Sigmoid colon (tissue), 7 donors: ENCODE measurements around the gene SDR42E2. TPM values are rescaled to one million over a fixed set of nuclear protein-coding genes. Genes with fewer than 3 reads are reported as not detected.
"Not testable (repeated sequence)": the region's sequence is repeated elsewhere in the genome, so short reads cannot be mapped to it uniquely, and the experiment has no call there.

Experiments used
- DNase-seq: peaks from one replicate; pipeline ENCODE4 v3.0.0-alpha.2; 2019
- H3K27ac ChIP-seq, 4 donors: fragments of 200-600 bp; sonication (generic); one replicate each; pipeline ENCODE4 v1.5.1; 2016 to 2019; ENCODE audit warnings: mild to moderate bottlenecking in 1 of 4
- H3K27me3 ChIP-seq, 3 donors: fragments of 200-600 bp; sonication (generic); one replicate each; pipeline ENCODE4 v1.5.1; 2019; ENCODE audit warnings: mild to moderate bottlenecking in 1 of 3
- H3K36me3 ChIP-seq, 4 donors: fragments of 200-600 bp; sonication (generic); one replicate each; pipeline ENCODE4 v1.5.1; 2016 to 2019
- H3K4me1 ChIP-seq, 4 donors: fragments of 200-600 bp; sonication (generic); one replicate each; pipeline ENCODE4 v1.5.1; 2017 to 2019
- H3K4me3 ChIP-seq, 4 donors: fragments of 200-600 bp; sonication (generic); one replicate each; pipeline ENCODE4 v1.5.1; 2017 to 2019; ENCODE audit warnings: mild to moderate bottlenecking in 2 of 4, moderate library complexity in 1 of 4
- H3K9me3 ChIP-seq, 4 donors: fragments of 200-600 bp in 3 of 4; sonication (generic) in 3 of 4; one replicate each; pipeline versions ENCODE4 v1.5.1 to v1.6.1; 2013 to 2019
- EP300 ChIP-seq, 4 donors: sonication (generic); formaldehyde crosslinking; IDR thresholded peaks; one replicate each; pipeline ENCODE4 v1.6.1; 2017; ENCODE audit warnings: antibody characterized with exemption in 4 of 4
- POLR2A ChIP-seq, 2 donors: fragments of 450-650 bp; IDR thresholded peaks; one replicate each; pipeline ENCODE4 v1.6.1; 2016; ENCODE audit warnings: antibody characterized with exemption in 2 of 2, mild to moderate bottlenecking in 2 of 2, moderate library complexity in 2 of 2
- POLR2AphosphoS5 ChIP-seq, 4 donors: sonication (generic); formaldehyde crosslinking; IDR thresholded peaks; one replicate each; pipeline ENCODE4 v1.6.1; 2017; ENCODE audit warnings: antibody characterized with exemption in 4 of 4
- WGBS, 2 donors: extraction: QIAGEN DNeasy Blood & Tissue Kit; methylation state at CpG; one replicate each; pipeline ENCODE4 v1.1.7; 2013; 5-methylcytosine and 5-hydroxymethylcytosine counted together
- intact Hi-C: fragments of 100-400 bp; cut with DNase I; formaldehyde crosslinking; loops from one replicate; pipeline ENCODE4 v1.15.1; 2023
- polyA plus RNA-seq, 3 donors: library from polyadenylated mRNA; stranded (reverse); fragments of 200-250 nt; gene quantifications; one replicate each; pipeline ENCODE4 v1.2.3, GENCODE V29; 2013
- total RNA-seq, 4 donors: library from RNA; depleted of rRNA; stranded (reverse); fragments of >200 nt; gene quantifications; one replicate each; pipeline ENCODE4 v1.1.0, GENCODE V29; 2016
- TF ChIP-seq, protein P1 (sequence below), 4 experiments: fragments of 450-650 bp in 3 of 4; fragments of 200-600 bp in 1 of 4; IDR thresholded peaks; one replicate each; pipeline ENCODE4 v1.5.1; 2016 to 2019; ENCODE audit warnings: antibody characterized with exemption in 4 of 4, mild to moderate bottlenecking in 3 of 4, moderate library complexity in 2 of 4
- donor health status: healthy with polysubstance abuse.
- donor health status: Bipolar disorder and iron deficiency.
- donor health status: healthy.

Gene SDR42E2
- total and polyA plus RNA-seq, 7 donors = 0.04 TPM; not detected in 6

DNA sequence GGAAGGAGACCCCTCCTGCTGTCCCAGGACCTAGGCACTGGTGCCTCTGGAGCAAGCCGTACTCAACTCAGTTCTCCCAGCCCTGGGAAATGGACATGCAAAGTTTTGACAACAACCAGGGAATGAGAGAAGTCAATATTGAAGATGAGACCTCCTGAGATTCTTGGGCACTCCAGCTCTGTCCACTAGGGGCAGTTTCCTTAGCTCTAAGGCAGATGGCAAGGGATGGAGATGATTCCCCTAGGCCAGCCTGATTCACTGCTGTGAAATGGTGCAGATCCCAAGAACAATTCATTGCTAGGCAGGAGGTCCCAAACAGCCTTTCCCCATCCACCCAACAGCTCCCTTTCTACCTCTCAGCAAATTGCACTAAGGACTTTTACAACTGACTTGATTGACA, 20.5 kb upstream of the SDR42E2 start:
- intact Hi-C loops = no loop called here
- Histone ChIP-seq H3K4me1 (no peaks in the 10 kb centered on the region), H3K36me3 (no peaks in the 10 kb centered on the region), H3K27ac (no peak overlapping the region), H3K4me3 (no peak overlapping the region), H3K27me3 (no peaks in the 10 kb centered on the region), H3K9me3 (no peaks in the 10 kb centered on the region)
- DNase-seq = no peak
- 88 to 90% methylated on average over 1 of the region's 1 CpG for WGBS, 2 donors
- no peak for TF ChIP-seq POLR2AphosphoS5 (IDR thresholded peaks at IDR 0.05)
- no peak for TF ChIP-seq EP300 (IDR thresholded peaks at IDR 0.05)
- TF ChIP-seq POLR2A (IDR thresholded peaks at IDR 0.05) = no peak
- TF ChIP-seq, protein P1, sequence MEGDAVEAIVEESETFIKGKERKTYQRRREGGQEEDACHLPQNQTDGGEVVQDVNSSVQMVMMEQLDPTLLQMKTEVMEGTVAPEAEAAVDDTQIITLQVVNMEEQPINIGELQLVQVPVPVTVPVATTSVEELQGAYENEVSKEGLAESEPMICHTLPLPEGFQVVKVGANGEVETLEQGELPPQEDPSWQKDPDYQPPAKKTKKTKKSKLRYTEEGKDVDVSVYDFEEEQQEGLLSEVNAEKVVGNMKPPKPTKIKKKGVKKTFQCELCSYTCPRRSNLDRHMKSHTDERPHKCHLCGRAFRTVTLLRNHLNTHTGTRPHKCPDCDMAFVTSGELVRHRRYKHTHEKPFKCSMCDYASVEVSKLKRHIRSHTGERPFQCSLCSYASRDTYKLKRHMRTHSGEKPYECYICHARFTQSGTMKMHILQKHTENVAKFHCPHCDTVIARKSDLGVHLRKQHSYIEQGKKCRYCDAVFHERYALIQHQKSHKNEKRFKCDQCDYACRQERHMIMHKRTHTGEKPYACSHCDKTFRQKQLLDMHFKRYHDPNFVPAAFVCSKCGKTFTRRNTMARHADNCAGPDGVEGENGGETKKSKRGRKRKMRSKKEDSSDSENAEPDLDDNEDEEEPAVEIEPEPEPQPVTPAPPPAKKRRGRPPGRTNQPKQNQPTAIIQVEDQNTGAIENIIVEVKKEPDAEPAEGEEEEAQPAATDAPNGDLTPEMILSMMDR (IDR thresholded peaks at IDR 0.05) = no peak

DNA sequence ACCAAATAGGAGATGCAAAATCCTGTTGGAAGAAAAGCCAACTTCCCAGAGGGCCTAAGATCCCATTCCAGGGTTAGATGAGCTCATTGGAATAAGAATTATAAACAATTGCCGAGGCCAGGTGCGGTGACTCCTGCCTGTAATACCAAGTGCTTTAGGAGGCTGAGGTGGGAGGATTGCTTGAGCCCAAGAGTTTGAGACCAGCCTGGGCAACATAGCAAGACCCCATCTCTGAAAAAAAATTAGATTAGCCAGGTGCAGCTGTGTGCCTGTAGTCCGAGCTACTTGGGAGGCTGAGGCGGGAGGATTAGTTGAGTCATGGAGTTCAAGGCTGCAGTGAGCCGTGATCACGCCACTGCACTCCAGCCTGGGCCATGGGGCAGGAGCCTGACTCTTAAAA, 17.8 kb upstream of the SDR42E2 start:
- no peak overlapping the region for H3K27ac ChIP-seq
- 88 to 93% methylated on average over 6 of the region's 6 CpGs for WGBS, 2 donors
- no peak overlapping the region for H3K4me3 ChIP-seq
- intact Hi-C loops = no loop called here
- no peaks in the 10 kb centered on the region for H3K36me3 ChIP-seq
- no peaks in the 10 kb centered on the region for H3K9me3 ChIP-seq
- DNase-seq = no peak
- TF ChIP-seq EP300 (IDR thresholded peaks at IDR 0.05) (no peak), POLR2AphosphoS5 (IDR thresholded peaks at IDR 0.05) (no peak), POLR2A (IDR thresholded peaks at IDR 0.05) (no peak)
- TF ChIP-seq, protein P1 (IDR thresholded peaks at IDR 0.05) = no peak
- no peaks in the 10 kb centered on the region for H3K4me1 ChIP-seq
- H3K27me3 ChIP-seq = no peaks in the 10 kb centered on the region

GRCh38 chr16:22147853-22148252, 14.5 kb upstream of the SDR42E2 start:
- TF ChIP-seq POLR2A (IDR thresholded peaks at IDR 0.05) (no peak), POLR2AphosphoS5 (IDR thresholded peaks at IDR 0.05) (no peak), EP300 (IDR thresholded peaks at IDR 0.05) (no peak)
- TF ChIP-seq, protein P1 (IDR thresholded peaks at IDR 0.05) = no peak
- no peak overlapping the region for H3K4me3 ChIP-seq

DNA sequence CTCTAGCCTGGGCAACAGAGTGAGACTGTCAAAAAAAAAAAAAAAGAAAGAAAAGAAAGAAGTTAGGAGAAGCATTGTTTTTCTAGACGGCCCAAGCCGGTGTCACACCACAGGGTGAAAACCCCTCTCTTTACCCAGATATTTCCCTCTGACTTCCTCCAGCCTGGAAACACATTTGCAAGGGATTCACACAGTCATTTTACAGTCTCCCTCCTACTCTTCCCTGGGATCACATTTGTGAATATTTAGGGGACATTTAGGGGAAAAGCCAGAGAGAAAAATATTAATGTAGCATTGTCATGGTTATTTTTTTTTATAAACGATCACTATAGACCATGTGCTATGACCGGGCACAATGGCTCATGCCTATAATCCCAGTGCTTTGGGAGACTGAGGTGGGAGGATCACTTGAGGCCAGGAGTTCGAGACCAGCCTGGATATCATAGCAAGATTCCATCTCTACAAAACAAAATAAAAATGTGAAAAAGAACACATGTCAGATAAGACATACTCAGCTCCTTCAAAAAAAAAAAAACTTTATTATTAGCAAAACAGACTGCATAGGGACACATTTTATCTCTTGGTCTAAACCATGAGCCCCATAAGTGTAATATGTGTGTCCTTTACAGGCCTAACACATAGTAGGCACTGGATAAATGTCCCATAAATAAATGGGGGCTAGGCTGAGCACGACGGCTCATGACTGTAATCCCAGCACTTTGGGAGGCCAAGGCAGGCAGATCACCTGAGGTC, 10.9 kb upstream of the SDR42E2 start:
- no peak for TF ChIP-seq EP300 (IDR thresholded peaks at IDR 0.05)
- no peak for TF ChIP-seq POLR2AphosphoS5 (IDR thresholded peaks at IDR 0.05)
- no peak for TF ChIP-seq POLR2A (IDR thresholded peaks at IDR 0.05)
- TF ChIP-seq, protein P1 (IDR thresholded peaks at IDR 0.05) = no peak
- Histone ChIP-seq H3K36me3 (no peaks in the 10 kb centered on the region), H3K4me1 (no peaks in the 10 kb centered on the region), H3K27me3 (no peaks in the 10 kb centered on the region), H3K27ac (no peak overlapping the region), H3K9me3 (no peaks in the 10 kb centered on the region), H3K4me3 (no peak overlapping the region)
- intact Hi-C loops = no loop called here
- WGBS, 2 donors = 84 to 86% methylated on average over 7 of the region's 7 CpGs
- DNase-seq = no peak

More at GRCh38 chr16:22147853-22148252, 14.5 kb upstream of the SDR42E2 start:
- Histone ChIP-seq H3K27ac (no peak overlapping the region), H3K4me1 (no peaks in the 10 kb centered on the region), H3K36me3 (no peaks in the 10 kb centered on the region), H3K27me3 (no peaks in the 10 kb centered on the region), H3K9me3 (no peaks in the 10 kb centered on the region)
- intact Hi-C loops = no loop called here
- no peak for DNase-seq
- 72 to 75% methylated on average over 9 of the region's 9 CpGs for whole genome bisulfite sequencing, 2 donors

- intact Hi-C loops = no loop called here
- no peak for TF ChIP-seq POLR2A (IDR thresholded peaks at IDR 0.05)
- TF ChIP-seq EP300 (IDR thresholded peaks at IDR 0.05) = no peak
- TF ChIP-seq, protein P1 (IDR thresholded peaks at IDR 0.05) = no peak
- TF ChIP-seq POLR2AphosphoS5 (IDR thresholded peaks at IDR 0.05) = no peak
- no peaks in the 10 kb centered on the region for H3K27me3 ChIP-seq
- H3K4me3 ChIP-seq = no peak overlapping the region
- no peaks in the 10 kb centered on the region for H3K36me3 ChIP-seq
- no peaks in the 10 kb centered on the region for H3K9me3 ChIP-seq
- H3K27ac ChIP-seq = no peak overlapping the region
- H3K4me1 ChIP-seq = no peaks in the 10 kb centered on the region
- WGBS, 2 donors = 92 to 94% methylated on average over 11 of the region's 11 CpGs
- no peak for DNase-seq
These were observed 10.0 kb upstream of the SDR42E2 start for GRCh38 chr16:22152316-22152715.

DNA sequence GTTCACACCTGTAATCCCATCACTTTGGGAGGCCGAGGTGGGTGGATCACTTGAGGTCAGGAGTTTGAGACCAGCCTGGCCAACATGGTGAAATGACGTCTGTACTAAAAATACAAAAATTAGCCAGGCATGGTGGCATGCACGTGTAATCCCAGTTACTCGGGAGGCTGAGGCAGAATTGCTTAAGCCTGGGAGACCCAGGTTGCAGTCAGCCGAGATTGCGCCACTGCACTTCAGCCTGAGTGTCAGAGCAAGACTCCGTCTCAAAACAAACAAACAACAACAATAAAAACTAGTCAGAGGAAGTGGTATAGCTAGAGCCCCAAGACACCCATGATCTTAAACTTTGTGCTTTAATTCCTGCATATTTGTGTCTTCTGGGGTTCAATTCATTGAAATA, 9.2 kb upstream of the SDR42E2 start:
- intact Hi-C loops, H3K9me3 ChIP-seq, H3K4me1 ChIP-seq, H3K4me3 ChIP-seq, H3K27me3 ChIP-seq, H3K27ac ChIP-seq, DNase-seq, H3K36me3 ChIP-seq: not testable (repeated sequence)
- 53 to 73% methylated on average over 7 of the region's 7 CpGs for WGBS, 2 donors
